Islet precursor cell (in vitro differentiated cells): Measurements from ENCODE around the gene ABCC3.

Source experiments
- DNase-seq: peaks from one replicate; pipeline ENCODE4 v3.0.0-alpha.2; 2018

ABCC3 gene

DNA sequence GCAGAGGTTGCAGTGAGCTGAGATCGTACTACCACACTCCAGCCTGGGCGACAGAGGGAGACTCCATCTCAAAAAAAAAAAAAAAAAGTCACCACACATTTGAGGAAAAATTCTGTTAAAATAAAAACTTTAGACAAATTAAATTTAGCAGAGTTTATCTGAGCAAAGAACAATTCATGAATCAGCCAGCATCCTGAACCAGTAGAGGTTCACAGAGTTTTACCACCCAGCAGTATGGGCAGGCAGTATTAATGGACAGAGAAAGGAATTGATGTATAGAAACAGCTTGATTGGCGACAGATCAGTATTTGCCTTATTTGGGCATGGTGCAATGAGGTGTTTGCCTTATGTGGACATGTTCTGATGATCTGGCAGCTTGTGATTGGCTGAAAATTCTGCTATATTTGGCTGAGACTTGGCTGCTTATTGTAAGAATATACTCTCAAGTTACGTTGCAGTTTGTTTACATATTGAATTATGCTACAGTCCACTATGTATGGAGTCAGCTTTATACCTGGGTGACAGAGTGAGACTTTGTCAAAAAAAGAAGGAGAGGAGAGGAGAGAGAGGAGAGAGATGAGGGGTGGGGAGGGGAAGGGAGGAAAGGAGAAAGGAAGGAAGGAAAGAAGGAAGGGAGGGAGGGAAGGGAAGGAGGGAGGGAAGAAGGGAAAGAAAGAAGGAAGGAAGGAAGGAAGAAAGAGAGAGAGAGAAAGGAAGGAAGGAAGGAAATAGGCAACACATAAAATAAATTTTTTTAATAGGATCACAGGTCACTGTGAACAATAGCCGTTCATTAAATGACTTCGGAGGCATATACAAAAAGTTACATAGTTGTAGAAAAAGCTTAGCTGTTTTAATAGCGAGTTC, 14.6 kb downstream of the ABCC3 start:
- no peak for DNase-seq

GRCh38 chr17:50651661-50652060, 17.0 kb downstream of the ABCC3 start:
- no peak for DNase-seq

DNA sequence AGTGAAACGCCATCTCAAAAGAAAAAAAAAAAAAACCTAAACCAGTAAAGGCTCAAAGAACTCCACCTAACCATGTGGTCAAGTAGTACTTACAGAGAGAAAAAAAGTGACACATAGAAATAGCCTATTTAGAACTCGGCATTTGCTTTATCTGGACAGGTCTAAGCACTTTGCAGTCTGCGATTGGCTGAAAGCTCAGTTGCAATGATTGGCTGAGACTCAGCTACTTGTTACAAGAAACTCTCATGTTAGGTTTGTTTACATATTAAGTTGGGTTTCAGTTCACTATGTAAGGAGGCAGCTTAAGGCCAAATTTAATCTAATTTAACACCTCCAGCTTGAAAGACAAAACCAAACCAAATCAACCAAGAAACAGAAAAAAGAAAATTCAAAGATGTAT, 19.1 kb downstream of the ABCC3 start:
- no peak for DNase-seq

GRCh38 chr17:50656509-50656908, 21.8 kb downstream of the ABCC3 start:
- DNase-seq, result no peak

DNA sequence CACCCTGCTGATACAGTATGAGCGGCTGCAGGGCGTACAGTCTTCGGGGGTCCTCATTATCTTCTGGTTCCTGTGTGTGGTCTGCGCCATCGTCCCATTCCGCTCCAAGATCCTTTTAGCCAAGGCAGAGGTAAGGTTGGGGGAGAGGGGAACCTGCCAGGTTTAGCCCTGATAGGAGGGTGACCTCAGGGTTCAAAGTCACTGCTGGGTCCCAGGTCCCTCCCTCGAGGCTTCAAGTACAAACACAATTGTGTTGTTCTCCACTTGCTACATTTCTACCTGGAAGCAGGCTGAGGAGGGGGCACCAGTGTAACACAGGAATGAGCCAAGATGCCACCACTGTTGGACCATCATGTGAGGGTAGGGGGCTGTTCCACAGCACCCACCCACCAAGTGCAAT, 22.4 kb downstream of the ABCC3 start:
- DNase-seq, result no peak

DNA sequence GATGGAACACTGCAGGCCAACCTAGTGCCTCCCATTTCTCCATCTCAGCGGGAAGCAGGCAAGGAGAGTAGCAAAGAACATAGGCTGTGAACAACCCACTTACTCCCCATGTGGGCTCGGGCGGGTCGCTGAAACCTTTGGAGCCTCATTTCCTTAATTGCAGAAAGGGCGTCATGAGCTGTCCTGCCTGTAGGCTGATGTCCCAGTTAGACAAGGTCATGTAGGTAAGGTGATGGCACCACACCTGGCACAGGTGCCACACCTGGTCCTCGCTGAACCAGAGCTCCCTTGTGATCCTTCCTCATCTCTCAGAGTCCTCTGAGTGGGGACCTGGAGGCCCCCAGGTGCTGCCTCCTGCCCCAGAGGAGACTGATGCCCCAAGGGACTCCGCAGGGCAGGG, 22.9 kb downstream of the ABCC3 start:
- no peak for DNase-seq

DNA sequence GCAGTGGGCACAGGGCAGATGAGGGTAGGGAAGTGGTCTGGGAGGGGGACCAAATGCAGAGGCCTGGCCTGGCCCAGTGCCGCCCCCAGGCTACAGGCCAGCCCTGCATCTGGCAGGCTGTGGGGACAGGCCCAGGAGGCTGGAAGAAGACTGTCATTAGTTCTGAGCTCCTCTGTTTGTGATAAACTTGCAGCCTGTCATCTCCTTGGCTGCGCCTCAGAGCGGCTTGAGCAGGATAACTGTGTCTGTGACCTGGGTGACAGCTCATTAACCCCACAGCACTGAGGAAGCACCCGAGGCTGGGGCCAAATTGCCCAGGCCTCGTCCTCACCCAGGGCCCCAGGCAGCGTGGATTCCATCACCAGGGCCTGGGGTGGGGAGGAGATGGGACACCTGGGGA, 23.9 kb downstream of the ABCC3 start:
- peak; percentile 87 for DNase-seq

GRCh38 chr17:50659179-50659578, 24.5 kb downstream of the ABCC3 start:
- DNase-seq, result no peak

- DNase-seq, result no peak
Observed at GRCh38 chr17:50660042-50660886, 25.6 kb downstream of the ABCC3 start.

- no peak for DNase-seq
Observed at GRCh38 chr17:50660887-50661345, 26.2 kb downstream of the ABCC3 start.

- DNase-seq, result no peak
Observed at GRCh38 chr17:50661348-50661747, 26.7 kb downstream of the ABCC3 start.

DNA sequence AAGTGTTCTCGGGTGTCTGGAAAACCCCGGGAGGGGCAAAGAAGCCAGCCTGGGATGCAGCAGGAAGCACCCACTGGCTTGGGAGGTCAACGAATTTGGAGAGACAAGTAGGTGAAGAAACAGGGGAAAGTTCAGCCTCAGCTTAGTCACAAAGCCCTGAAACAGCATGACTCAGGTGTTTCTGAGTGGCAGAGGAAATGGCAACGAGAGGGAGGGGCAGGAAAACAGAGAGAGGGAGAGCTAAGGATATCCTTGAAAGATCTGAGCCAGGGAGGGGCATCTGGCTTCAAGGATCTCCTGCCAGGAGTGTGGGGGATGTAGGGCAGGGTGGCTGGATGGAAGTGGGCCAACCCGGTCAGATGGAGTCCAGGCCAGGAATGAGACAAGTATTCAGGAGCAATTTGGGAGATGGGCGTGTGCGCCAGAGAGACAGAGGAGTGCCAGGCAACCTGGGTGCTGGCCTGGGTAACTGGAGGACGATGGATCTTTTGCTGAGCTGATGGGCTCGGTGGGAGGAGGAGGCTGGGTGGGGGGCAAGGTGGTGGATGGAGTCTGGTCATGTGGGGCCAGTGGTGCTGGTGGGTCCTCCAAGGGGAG, 27.2 kb downstream of the ABCC3 start:
- peak; percentile 94 for DNase-seq

GRCh38 chr17:50662632-50663225, 28.0 kb downstream of the ABCC3 start:
- no peak for DNase-seq

DNA sequence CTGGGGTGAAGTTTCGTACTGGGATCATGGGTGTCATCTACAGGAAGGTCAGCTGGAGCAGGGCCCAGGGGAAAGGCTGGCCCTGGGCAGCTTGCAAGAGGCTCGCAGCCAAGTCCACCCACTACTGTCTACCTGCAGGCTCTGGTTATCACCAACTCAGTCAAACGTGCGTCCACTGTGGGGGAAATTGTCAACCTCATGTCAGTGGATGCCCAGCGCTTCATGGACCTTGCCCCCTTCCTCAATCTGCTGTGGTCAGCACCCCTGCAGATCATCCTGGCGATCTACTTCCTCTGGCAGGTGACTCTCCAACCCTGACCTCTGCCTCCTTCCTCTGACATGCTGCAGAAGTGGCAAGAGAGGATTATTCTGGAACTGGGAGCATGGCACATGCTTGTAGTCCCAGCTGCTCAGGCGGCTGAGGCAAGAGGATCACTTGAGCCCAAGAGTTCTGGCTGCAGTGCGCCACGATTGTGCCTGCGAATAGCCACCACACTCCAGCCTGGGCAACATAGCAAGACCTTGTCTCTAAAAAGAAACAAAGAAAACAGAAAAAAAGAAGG, 29.2 kb downstream of the ABCC3 start:
- no peak for DNase-seq

- no peak for DNase-seq
Observed at GRCh38 chr17:50664788-50665458, 30.2 kb downstream of the ABCC3 start.

GRCh38 chr17:50665838-50666237, 31.2 kb downstream of the ABCC3 start:
- no peak for DNase-seq

- no peak for DNase-seq
Observed at GRCh38 chr17:50666316-50666715, 31.6 kb downstream of the ABCC3 start.

DNA sequence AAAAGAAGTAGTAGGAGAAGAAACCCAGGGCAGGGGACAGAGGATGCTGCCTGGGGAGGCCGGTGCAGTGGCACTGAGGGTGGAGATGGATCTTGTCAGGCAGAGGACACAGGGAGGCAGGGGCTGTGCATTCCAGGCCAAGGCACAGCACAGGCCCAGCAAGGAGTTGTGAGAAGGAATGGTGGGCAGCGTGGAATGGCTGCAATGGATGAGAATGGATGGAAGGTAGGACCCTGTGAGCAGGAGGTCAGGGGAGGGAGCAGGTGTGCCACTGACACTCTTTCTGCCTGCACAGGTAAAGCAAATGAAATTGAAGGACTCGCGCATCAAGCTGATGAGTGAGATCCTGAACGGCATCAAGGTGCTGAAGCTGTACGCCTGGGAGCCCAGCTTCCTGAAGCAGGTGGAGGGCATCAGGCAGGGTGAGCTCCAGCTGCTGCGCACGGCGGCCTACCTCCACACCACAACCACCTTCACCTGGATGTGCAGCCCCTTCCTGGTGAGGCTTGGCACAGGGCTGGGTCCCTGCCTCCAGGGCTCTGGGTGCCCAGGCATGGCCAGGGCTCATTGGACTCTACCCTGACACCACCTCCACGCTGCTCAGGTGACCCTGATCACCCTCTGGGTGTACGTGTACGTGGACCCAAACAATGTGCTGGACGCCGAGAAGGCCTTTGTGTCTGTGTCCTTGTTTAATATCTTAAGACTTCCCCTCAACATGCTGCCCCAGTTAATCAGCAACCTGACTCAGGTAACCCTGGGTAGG, 32.8 kb downstream of the ABCC3 start:
- no peak for DNase-seq

GRCh38 chr17:50668025-50668837, 33.5 kb downstream of the ABCC3 start:
- no peak for DNase-seq

DNA sequence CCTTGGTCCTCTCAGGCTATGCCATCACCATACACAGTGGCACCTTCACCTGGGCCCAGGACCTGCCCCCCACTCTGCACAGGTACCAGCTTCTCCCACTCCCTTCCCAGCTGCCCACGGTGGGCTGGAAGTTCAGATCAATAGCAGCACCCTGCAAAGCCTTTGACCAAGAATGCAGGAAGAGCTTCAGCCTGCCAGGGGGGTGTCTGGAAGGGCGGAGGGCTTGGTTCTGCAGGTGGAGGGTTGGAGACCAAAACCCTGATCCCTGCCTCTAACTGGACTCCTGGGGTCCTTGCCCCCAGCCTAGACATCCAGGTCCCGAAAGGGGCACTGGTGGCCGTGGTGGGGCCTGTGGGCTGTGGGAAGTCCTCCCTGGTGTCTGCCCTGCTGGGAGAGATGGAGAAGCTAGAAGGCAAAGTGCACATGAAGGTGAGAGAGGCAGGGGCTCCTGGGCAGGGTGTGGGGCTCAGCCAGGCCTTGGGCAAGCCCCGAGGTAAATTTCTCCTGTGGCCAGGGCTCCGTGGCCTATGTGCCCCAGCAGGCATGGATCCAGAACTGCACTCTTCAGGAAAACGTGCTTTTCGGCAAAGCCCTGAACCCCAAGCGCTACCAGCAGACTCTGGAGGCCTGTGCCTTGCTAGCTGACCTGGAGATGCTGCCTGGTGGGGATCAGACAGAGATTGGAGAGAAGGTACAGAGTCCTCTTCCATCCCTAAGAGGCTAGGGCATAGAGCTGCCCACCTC, 34.3 kb downstream of the ABCC3 start:
- no peak for DNase-seq
